MM.1S (cell line): ENCODE measurements around the gene ROMO1.
"Not testable (repeated sequence)": the region's sequence is repeated elsewhere in the genome, so short reads cannot be mapped to it uniquely, and the experiment has no call there.

Source experiments
- DNase-seq: peaks from one replicate; pipeline ENCODE4 v3.0.0-alpha.2; 2015
- H2AFZ ChIP-seq: fragments of 300-600 bp; sonication (generic); 2 replicates; pipeline ENCODE4 v1.6.0; 2016; ENCODE audit warnings: antibody characterized with exemption, low read length
- H3F3A ChIP-seq: fragments of 300-600 bp; sonication (generic); 2 replicates; pipeline ENCODE4 v1.6.1; 2016; ENCODE audit warnings: mild to moderate bottlenecking, antibody characterized with exemption, low read length, moderate library complexity, mixed read lengths; ENCODE audit not compliant: insufficient read depth
- H3K27ac ChIP-seq: fragments of 300-600 bp; sonication (generic); 2 replicates; pipeline ENCODE4 v1.5.1; 2016; ENCODE audit warnings: mild to moderate bottlenecking, low read length
- H3K27me3 ChIP-seq: fragments of 300-600 bp; sonication (generic); replicated peaks from 2 replicates; pipeline ENCODE4 v1.6.0; 2016; ENCODE audit warnings: low read length; ENCODE audit not compliant: insufficient read depth
- H3K36me3 ChIP-seq: fragments of 300-600 bp; sonication (generic); replicated peaks from 2 replicates; pipeline ENCODE4 v1.6.1; 2016; ENCODE audit warnings: mild to moderate bottlenecking, low read length, mixed read lengths; ENCODE audit not compliant: insufficient read depth
- H3K4me1 ChIP-seq: fragments of 300-600 bp; sonication (generic); 2 replicates; pipeline ENCODE4 v1.6.1; 2016; ENCODE audit warnings: low read length, mixed read lengths
- H3K4me2 ChIP-seq: fragments of 300-600 bp; sonication (generic); 2 replicates; pipeline ENCODE4 v1.6.0; 2016; ENCODE audit warnings: low read depth, low read length
- H3K4me3 ChIP-seq: fragments of 300-600 bp; sonication (generic); 2 replicates; pipeline ENCODE4 v1.5.1; 2016; ENCODE audit warnings: low read length, mixed read lengths
- H3K79me2 ChIP-seq: fragments of 300-600 bp; sonication (generic); 2 replicates; pipeline ENCODE4 v1.6.1; 2016; ENCODE audit warnings: mixed run types, low read length, mixed read lengths
- H3K9ac ChIP-seq: fragments of 300-600 bp; sonication (generic); 2 replicates; pipeline ENCODE4 v1.6.1; 2016; ENCODE audit warnings: low read length, mixed read lengths
- H3K9me2 ChIP-seq: fragments of 300-600 bp; sonication (generic); replicated peaks from 2 replicates; pipeline ENCODE4 v1.6.1; 2016; ENCODE audit warnings: mild to moderate bottlenecking, low read length, mixed read lengths; ENCODE audit not compliant: insufficient read depth
- H3K9me3 ChIP-seq: fragments of 300-600 bp; sonication (generic); replicated peaks from 2 replicates; pipeline ENCODE4 v1.6.1; 2016; ENCODE audit warnings: mild to moderate bottlenecking, low read length, mixed read lengths; ENCODE audit not compliant: insufficient read depth
- H4K20me1 ChIP-seq: fragments of 300-600 bp; sonication (generic); 2 replicates; pipeline ENCODE4 v1.6.1; 2016; ENCODE audit warnings: mild to moderate bottlenecking, low read length, moderate library complexity, mixed read lengths; ENCODE audit not compliant: insufficient read depth
- EZH2 ChIP-seq: fragments of 300-600 bp; sonication (generic); optimal IDR thresholded peaks from 2 replicates; pipeline ENCODE3; 2017; ENCODE audit warnings: low read depth, mild to moderate bottlenecking, antibody characterized with exemption, low read length, mixed read lengths
- EZH2phosphoT487 ChIP-seq: fragments of 300-600 bp; sonication (generic); IDR thresholded peaks from 2 replicates; pipeline ENCODE4 v1.6.1; 2018; ENCODE audit warnings: antibody characterized with exemption, low read length
- TF ChIP-seq, protein P1 (sequence below): fragments of 300-600 bp; sonication (generic); IDR thresholded peaks from 2 replicates; pipeline ENCODE4 v1.5.1; 2016; ENCODE audit warnings: antibody characterized with exemption, low read length, mixed read lengths

Gene ROMO1

GRCh38 chr20:35714127-35714526 lies 14.9 kb downstream of the ROMO1 start:
- H3K4me2 ChIP-seq = no peak overlapping the region
- TF ChIP-seq EZH2 (no peak), EZH2phosphoT487 (no peak)
- TF ChIP-seq, protein P1, sequence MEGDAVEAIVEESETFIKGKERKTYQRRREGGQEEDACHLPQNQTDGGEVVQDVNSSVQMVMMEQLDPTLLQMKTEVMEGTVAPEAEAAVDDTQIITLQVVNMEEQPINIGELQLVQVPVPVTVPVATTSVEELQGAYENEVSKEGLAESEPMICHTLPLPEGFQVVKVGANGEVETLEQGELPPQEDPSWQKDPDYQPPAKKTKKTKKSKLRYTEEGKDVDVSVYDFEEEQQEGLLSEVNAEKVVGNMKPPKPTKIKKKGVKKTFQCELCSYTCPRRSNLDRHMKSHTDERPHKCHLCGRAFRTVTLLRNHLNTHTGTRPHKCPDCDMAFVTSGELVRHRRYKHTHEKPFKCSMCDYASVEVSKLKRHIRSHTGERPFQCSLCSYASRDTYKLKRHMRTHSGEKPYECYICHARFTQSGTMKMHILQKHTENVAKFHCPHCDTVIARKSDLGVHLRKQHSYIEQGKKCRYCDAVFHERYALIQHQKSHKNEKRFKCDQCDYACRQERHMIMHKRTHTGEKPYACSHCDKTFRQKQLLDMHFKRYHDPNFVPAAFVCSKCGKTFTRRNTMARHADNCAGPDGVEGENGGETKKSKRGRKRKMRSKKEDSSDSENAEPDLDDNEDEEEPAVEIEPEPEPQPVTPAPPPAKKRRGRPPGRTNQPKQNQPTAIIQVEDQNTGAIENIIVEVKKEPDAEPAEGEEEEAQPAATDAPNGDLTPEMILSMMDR = no peak
- H3K4me1 ChIP-seq = no peaks in the 10 kb centered on the region; the same call in 1 of the 2 replicates
- no peak overlapping the region for H3K4me3 ChIP-seq
- H3K9me3 ChIP-seq = no peaks in the 10 kb centered on the region
- no peak for DNase-seq
- peaks cover 39% of the 10 kb centered on the region for H3K36me3 ChIP-seq
- no peak overlapping the region for H2AFZ ChIP-seq
- H3K27me3 ChIP-seq = no peaks in the 10 kb centered on the region
- H3K27ac ChIP-seq = no peak overlapping the region
- peaks cover 97% of the 10 kb centered on the region for H3K79me2 ChIP-seq
- H3F3A ChIP-seq = peaks cover 26% of the 10 kb centered on the region
- no peaks in the 10 kb centered on the region for H3K9me2 ChIP-seq
- peaks cover 61% of the 10 kb centered on the region for H4K20me1 ChIP-seq
- no peak overlapping the region for H3K9ac ChIP-seq

DNA sequence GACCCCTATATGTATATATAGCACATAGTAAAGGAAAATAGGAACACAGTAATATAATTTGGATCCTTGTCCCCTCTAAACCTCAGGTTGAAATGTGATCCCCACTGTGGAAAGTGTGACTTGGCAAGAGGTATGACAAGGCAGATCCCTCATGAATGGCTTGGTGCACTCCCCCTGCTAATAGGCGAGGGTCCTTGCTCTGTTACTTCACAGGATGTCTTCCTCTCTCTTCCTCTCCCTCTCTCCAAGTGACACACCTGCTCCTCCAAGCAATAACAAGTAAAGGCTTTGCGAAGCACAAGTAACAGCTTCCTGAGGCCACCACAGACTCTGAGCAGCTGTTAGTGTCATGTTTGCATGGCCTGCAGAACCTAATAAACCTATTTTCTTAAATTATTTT lies 16.4 kb downstream of the ROMO1 start:
- H3K4me2 ChIP-seq = no peak overlapping the region
- no peaks in the 10 kb centered on the region for H3K9me3 ChIP-seq
- no peak overlapping the region for H3K27ac ChIP-seq
- H3K9me2 ChIP-seq = no peaks in the 10 kb centered on the region
- H3K4me1 ChIP-seq = no peaks in the 10 kb centered on the region; the same call in 1 of the 2 replicates
- H3K27me3 ChIP-seq = no peaks in the 10 kb centered on the region
- TF ChIP-seq EZH2 (no peak), EZH2phosphoT487 (no peak)
- TF ChIP-seq, protein P1 = no peak
- H2AFZ ChIP-seq = no peak overlapping the region
- no peak overlapping the region for H3K9ac ChIP-seq
- peaks cover 97% of the 10 kb centered on the region for H3K79me2 ChIP-seq
- no peak overlapping the region for H3K4me3 ChIP-seq
- H3K36me3 ChIP-seq = peaks cover 39% of the 10 kb centered on the region
- peaks cover 61% of the 10 kb centered on the region for H4K20me1 ChIP-seq
- no peak for DNase-seq
- H3F3A ChIP-seq = peaks cover 16% of the 10 kb centered on the region

- peaks cover 61% of the 10 kb centered on the region for H4K20me1 ChIP-seq
- H3K4me3 ChIP-seq = no peak overlapping the region
- H3K4me2 ChIP-seq = no peak overlapping the region
- no peak overlapping the region for H3K27ac ChIP-seq
- TF ChIP-seq, protein P1 = no peak
- no peak overlapping the region for H2AFZ ChIP-seq
- no peak for DNase-seq
- peaks cover 40% of the 10 kb centered on the region for H3K36me3 ChIP-seq
- peaks cover 97% of the 10 kb centered on the region for H3K79me2 ChIP-seq
- H3K9me2 ChIP-seq = no peaks in the 10 kb centered on the region
- no peaks in the 10 kb centered on the region; the same call in 1 of the 2 replicates for H3K4me1 ChIP-seq
- no peak overlapping the region for H3K9ac ChIP-seq
- peaks cover 13% of the 10 kb centered on the region for H3F3A ChIP-seq
- no peaks in the 10 kb centered on the region for H3K27me3 ChIP-seq
- no peaks in the 10 kb centered on the region for H3K9me3 ChIP-seq
These were observed 17.1 kb downstream of the ROMO1 start for GRCh38 chr20:35716330-35716729.

GRCh38 chr20:35718321-35718720 lies 19.1 kb downstream of the ROMO1 start:
- not testable (repeated sequence) for H3K4me1 ChIP-seq, H3K4me2 ChIP-seq, H3K27me3 ChIP-seq, H3K9me3 ChIP-seq, H3K9ac ChIP-seq, H2AFZ ChIP-seq, DNase-seq, H3K4me3 ChIP-seq, H3K27ac ChIP-seq, H3K9me2 ChIP-seq
- Histone ChIP-seq H4K20me1 (peaks cover 64% of the 10 kb centered on the region), H3F3A (peaks cover 11% of the 10 kb centered on the region), H3K36me3 (peaks cover 48% of the 10 kb centered on the region), H3K79me2 (peaks cover 97% of the 10 kb centered on the region)
